ENCODE results near the gene ECHDC3. TPM values are rescaled to one million over a fixed set of nuclear protein-coding genes. Genes with fewer than 3 reads are reported as not detected.

ECHDC3 gene
- total and polyA plus RNA-seq, 2 of the 13 experiments (the other 11 are each of a cell fraction or from before 2014, with no cell fraction given): not detected

DNA sequence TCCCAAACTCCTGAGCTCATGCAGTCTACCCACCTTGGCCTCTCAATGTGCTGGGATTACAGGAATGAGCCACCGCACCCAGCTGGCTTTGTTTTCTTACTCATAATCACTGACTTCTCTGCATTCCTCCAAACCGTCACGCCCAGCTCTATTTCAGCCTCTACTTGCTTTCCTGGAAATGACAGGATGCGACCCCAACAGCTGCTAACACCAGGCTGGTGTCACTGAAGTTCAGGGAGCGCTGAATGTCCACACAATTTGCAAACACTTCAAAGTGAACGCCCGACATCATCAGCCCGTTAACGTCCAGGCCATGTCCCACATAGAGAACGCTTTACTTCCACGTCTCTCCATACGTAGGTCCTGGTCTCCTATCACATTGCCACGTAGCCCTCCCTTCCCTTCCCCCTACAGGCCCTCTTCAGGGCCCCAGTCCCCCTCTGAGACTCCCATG is 68.2 kb downstream of the ECHDC3 start:
- Histone ChIP-seq H3K9me3 (ENCODE audit: low read length) (no peaks in the 10 kb centered on the region), H3K27ac (ENCODE audit: extremely low read length, insufficient read depth, low read length) (no peak overlapping the region), H3K79me2 (ENCODE audit: insufficient read depth, low read length) (no peaks in the 10 kb centered on the region), H3K9ac (ENCODE audit: insufficient read depth, low read depth, low read length) (no peak overlapping the region), H2AFZ (ENCODE audit: low read length) (peak overlapping the region; percentile 90), H3K4me1 (ENCODE audit: insufficient read depth, low read length) (peaks cover 63% of the 10 kb centered on the region), H3K4me3 (replicated peaks in 1 of 3; ENCODE audit: insufficient read depth in 1 of 3, low read depth in 2 of 3, low read length in 3 of 3) (peak overlapping the region in 2 of 3 experiments; percentile 4 to 46; a peak in 3 of 6 replicates), H3K4me2 (ENCODE audit: low read depth, low read length) (peak overlapping the region; percentile 79), H3K36me3 (replicated peaks in 1 of 2; ENCODE audit: control insufficient read depth in 1 of 2, insufficient read depth in 2 of 2, low read length in 2 of 2) (no peaks in the 10 kb centered on the region), H3K27me3 (ENCODE audit: control insufficient read depth in 1 of 2, insufficient read depth in 2 of 2, low read length in 2 of 2) (peaks cover 0 to 31% of the 10 kb centered on the region in 2 experiments; a peak in 3 of 5 replicates), H4K20me1 (ENCODE audit: insufficient read depth, low read length) (no peaks in the 10 kb centered on the region)
- peak; percentile 71 for ATAC-seq
- in situ Hi-C loops (cut with HindIII; ENCODE audit: extremely low pct_ligation_motif_present, low pct_unique_long_range_greater_than_20kb) (no loop called here), intact Hi-C loops (cut with micrococcal nuclease; ENCODE audit: unreplicated experiment) (no loop called here)
- BruUV-seq (replicated peaks): no TSS peak
- CTCF ChIA-PET (ENCODE audit: low intra/inter-chr PET ratio, low total read pairs): no interaction called here
- peak; percentile 70 for DNase-seq (ENCODE audit: low spot score)
- 3% methylated on average over 11 of the region's 13 CpGs for WGBS (ENCODE audit: low lambda C conversion rate)
- POLR2A ChIA-PET: interaction anchor here (0.9 to 2.3 kb wide), 3 partner anchors 12 to 18 kb away, joined by 3 to 10 read pairs (median 4); no protein-coding TSS in a partner anchor
- peak; percentile 80 for FAIRE-seq
- TF ChIP-seq ETV5 (CRISPR knock-in tag; IDR thresholded peaks at IDR 0.05; ENCODE audit: borderline replicate concordance) (peak; percentile 23; the same call in 1 of the 2 replicates), FOXA3 (CRISPR knock-in tag; IDR thresholded peaks at IDR 0.05) (peak; percentile 25; the same call in 1 of the 2 replicates), BCL6 (CRISPR knock-in tag; IDR thresholded peaks at IDR 0.05) (peak; percentile 92), NCOR1 (IDR thresholded peaks at IDR 0.05; ENCODE audit: borderline replicate concordance, low read length) (0 out of 2 replicates have a peak, but pooled peaks have one; percentile 23), KLF16 (CRISPR knock-in tag; IDR thresholded peaks at IDR 0.05) (peak in 1 of 2 experiments; percentile 32; a peak in 1 of 4 replicates), TCF7 (IDR thresholded peaks at IDR 0.05; ENCODE audit: low read depth) (peak; percentile 76), HDAC2 (CRISPR knock-in tag; IDR thresholded peaks at IDR 0.05) (0 out of 2 replicates have a peak, but pooled peaks have one; percentile 46), ZC3H13 (CRISPR knock-in tag; IDR thresholded peaks at IDR 0.05) (no peak), ZFP37 (CRISPR knock-in tag; IDR thresholded peaks at IDR 0.05; ENCODE audit: borderline replicate concordance) (no peak), CREM (IDR thresholded peaks at IDR 0.05) (peak; percentile 39; the same call in 1 of the 2 replicates), CREM (CRISPR knock-in tag; IDR thresholded peaks at IDR 0.05) (no peak), ATF1 (CRISPR knock-in tag; IDR thresholded peaks at IDR 0.05) (peak; percentile 71), HDAC1 (CRISPR knock-in tag; IDR thresholded peaks at IDR 0.05) (0 out of 2 replicates have a peak, but pooled peaks have one; percentile 42)
- TF ChIP-seq, protein P1, sequence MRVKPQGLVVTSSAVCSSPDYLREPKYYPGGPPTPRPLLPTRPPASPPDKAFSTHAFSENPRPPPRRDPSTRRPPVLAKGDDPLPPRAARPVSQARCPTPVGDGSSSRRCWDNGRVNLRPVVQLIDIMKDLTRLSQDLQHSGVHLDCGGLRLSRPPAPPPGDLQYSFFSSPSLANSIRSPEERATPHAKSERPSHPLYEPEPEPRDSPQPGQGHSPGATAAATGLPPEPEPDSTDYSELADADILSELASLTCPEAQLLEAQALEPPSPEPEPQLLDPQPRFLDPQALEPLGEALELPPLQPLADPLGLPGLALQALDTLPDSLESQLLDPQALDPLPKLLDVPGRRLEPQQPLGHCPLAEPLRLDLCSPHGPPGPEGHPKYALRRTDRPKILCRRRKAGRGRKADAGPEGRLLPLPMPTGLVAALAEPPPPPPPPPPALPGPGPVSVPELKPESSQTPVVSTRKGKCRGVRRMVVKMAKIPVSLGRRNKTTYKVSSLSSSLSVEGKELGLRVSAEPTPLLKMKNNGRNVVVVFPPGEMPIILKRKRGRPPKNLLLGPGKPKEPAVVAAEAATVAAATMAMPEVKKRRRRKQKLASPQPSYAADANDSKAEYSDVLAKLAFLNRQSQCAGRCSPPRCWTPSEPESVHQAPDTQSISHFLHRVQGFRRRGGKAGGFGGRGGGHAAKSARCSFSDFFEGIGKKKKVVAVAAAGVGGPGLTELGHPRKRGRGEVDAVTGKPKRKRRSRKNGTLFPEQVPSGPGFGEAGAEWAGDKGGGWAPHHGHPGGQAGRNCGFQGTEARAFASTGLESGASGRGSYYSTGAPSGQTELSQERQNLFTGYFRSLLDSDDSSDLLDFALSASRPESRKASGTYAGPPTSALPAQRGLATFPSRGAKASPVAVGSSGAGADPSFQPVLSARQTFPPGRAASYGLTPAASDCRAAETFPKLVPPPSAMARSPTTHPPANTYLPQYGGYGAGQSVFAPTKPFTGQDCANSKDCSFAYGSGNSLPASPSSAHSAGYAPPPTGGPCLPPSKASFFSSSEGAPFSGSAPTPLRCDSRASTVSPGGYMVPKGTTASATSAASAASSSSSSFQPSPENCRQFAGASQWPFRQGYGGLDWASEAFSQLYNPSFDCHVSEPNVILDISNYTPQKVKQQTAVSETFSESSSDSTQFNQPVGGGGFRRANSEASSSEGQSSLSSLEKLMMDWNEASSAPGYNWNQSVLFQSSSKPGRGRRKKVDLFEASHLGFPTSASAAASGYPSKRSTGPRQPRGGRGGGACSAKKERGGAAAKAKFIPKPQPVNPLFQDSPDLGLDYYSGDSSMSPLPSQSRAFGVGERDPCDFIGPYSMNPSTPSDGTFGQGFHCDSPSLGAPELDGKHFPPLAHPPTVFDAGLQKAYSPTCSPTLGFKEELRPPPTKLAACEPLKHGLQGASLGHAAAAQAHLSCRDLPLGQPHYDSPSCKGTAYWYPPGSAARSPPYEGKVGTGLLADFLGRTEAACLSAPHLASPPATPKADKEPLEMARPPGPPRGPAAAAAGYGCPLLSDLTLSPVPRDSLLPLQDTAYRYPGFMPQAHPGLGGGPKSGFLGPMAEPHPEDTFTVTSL (CRISPR knock-in tag; IDR thresholded peaks at IDR 0.05; ENCODE audit: borderline replicate concordance): 0 out of 2 replicates have a peak, but pooled peaks have one; percentile 40
- TF ChIP-seq, protein P2, sequence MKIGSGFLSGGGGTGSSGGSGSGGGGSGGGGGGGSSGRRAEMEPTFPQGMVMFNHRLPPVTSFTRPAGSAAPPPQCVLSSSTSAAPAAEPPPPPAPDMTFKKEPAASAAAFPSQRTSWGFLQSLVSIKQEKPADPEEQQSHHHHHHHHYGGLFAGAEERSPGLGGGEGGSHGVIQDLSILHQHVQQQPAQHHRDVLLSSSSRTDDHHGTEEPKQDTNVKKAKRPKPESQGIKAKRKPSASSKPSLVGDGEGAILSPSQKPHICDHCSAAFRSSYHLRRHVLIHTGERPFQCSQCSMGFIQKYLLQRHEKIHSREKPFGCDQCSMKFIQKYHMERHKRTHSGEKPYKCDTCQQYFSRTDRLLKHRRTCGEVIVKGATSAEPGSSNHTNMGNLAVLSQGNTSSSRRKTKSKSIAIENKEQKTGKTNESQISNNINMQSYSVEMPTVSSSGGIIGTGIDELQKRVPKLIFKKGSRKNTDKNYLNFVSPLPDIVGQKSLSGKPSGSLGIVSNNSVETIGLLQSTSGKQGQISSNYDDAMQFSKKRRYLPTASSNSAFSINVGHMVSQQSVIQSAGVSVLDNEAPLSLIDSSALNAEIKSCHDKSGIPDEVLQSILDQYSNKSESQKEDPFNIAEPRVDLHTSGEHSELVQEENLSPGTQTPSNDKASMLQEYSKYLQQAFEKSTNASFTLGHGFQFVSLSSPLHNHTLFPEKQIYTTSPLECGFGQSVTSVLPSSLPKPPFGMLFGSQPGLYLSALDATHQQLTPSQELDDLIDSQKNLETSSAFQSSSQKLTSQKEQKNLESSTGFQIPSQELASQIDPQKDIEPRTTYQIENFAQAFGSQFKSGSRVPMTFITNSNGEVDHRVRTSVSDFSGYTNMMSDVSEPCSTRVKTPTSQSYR (CRISPR knock-in tag; IDR thresholded peaks at IDR 0.05; ENCODE audit: borderline replicate concordance): 0 out of 2 replicates have a peak, but pooled peaks have one; percentile 13

Measured in HepG2 (cell line).